HEK293 (cell line): ENCODE data around the gene LBH.

Experiments used
- CTCF ChIA-PET: fragments of 350-600 bp; formaldehyde crosslinking; extraction: SDS; loops from one replicate; lab custom pipeline; 2021; ENCODE audit warnings: antibody characterized with exemption; lab: Yijun Ruan, JAX
- POLR2A ChIA-PET: fragments of 300-600 bp; formaldehyde crosslinking; extraction: SDS; loops from one replicate; lab custom pipeline; 2020; ENCODE audit warnings: antibody characterized with exemption, inconsistent platforms; lab: Yijun Ruan, JAX
- H3K27ac ChIP-seq: fragments of 200-500 bp; sonication (Bioruptor generic); 2 replicates; pipeline ENCODE4 v1.5.1; 2014; ENCODE audit warnings: low read depth, low read length, control low read depth, inconsistent platforms; ENCODE audit errors: extremely low read depth
- H3K36me3 ChIP-seq, 2 experiments: fragments of 200-500 bp in 1 of 2; sonication (Bioruptor generic) in 1 of 2; 1 replicate in 1 of 2; 2 replicates in 1 of 2; pipeline ENCODE4 v1.5.1; 2014 to 2017; ENCODE audit warnings: inconsistent platforms in 2 of 2, low read length in 2 of 2; ENCODE audit not compliant: control insufficient read depth in 2 of 2, insufficient read depth in 1 of 2
- H3K4me1 ChIP-seq: fragments of 200-500 bp; sonication (Bioruptor generic); 2 replicates; pipeline ENCODE4 v1.5.1; 2014; ENCODE audit warnings: mild to moderate bottlenecking, low read length, inconsistent platforms; ENCODE audit not compliant: control insufficient read depth, insufficient read depth
- H3K4me3 ChIP-seq: 2 replicates; pipeline ENCODE4 v1.5.1; 2011; ENCODE audit warnings: low read depth, mild to moderate bottlenecking, control low read depth, low read length, moderate library complexity
- H3K9me3 ChIP-seq: fragments of 200-500 bp; sonication (Bioruptor generic); 2 replicates; pipeline ENCODE4 v1.5.1; 2014; ENCODE audit warnings: low read depth, low read length, inconsistent platforms; ENCODE audit not compliant: control insufficient read depth, insufficient read depth
- KLF1 ChIP-seq: fragments of 450-650 bp; formaldehyde crosslinking; IDR thresholded peaks from 2 replicates; pipeline ENCODE4 v1.5.1; 2016; ENCODE audit warnings: missing biosample characterization, missing genetic modification characterization
- KLF17 ChIP-seq: fragments of 450-650 bp; formaldehyde crosslinking; IDR thresholded peaks from 2 replicates; pipeline ENCODE4 v1.5.1; 2016; ENCODE audit warnings: missing biosample characterization, missing genetic modification characterization
- PRDM1 ChIP-seq: fragments of 450-650 bp; formaldehyde crosslinking; IDR thresholded peaks from 2 replicates; pipeline ENCODE4; 2016; ENCODE audit warnings: missing biosample characterization, missing genetic modification characterization
- RBAK ChIP-seq: fragments of 450-650 bp; formaldehyde crosslinking; IDR thresholded peaks from 2 replicates; pipeline ENCODE4 v1.5.1; 2016; ENCODE audit warnings: missing biosample characterization, missing genetic modification characterization
- SALL2 ChIP-seq: fragments of 450-650 bp; formaldehyde crosslinking; IDR thresholded peaks from 2 replicates; pipeline ENCODE4 v1.5.0; 2017; ENCODE audit warnings: missing biosample characterization, mild to moderate bottlenecking, missing genetic modification characterization, borderline replicate concordance
- TCF7L2 ChIP-seq: IDR thresholded peaks from 2 replicates; pipeline ENCODE4 v1.6.1; 2011; ENCODE audit warnings: low read depth, mild to moderate bottlenecking, inconsistent platforms, low read length, moderate library complexity, borderline replicate concordance
- ZBTB10 ChIP-seq: fragments of 450-650 bp; formaldehyde crosslinking; IDR thresholded peaks from 2 replicates; pipeline ENCODE4 v1.5.1; 2016; ENCODE audit warnings: missing biosample characterization, missing genetic modification characterization
- ZBTB21 ChIP-seq: fragments of 450-650 bp; formaldehyde crosslinking; IDR thresholded peaks from 2 replicates; pipeline ENCODE4 v1.5.1; 2017; ENCODE audit warnings: missing biosample characterization, missing genetic modification characterization
- ZBTB26 ChIP-seq: fragments of 450-650 bp; formaldehyde crosslinking; optimal IDR thresholded peaks from 2 replicates; pipeline ENCODE3; 2016; ENCODE audit warnings: missing biosample characterization, mild to moderate bottlenecking, missing genetic modification characterization
- ZNF146 ChIP-seq: fragments of 450-650 bp; formaldehyde crosslinking; IDR thresholded peaks from 2 replicates; pipeline ENCODE4 v1.5.1; 2016; ENCODE audit warnings: missing biosample characterization, missing genetic modification characterization
- ZNF169 ChIP-seq: fragments of 450-650 bp; formaldehyde crosslinking; IDR thresholded peaks from 2 replicates; pipeline ENCODE4 v1.5.1; 2016; ENCODE audit warnings: missing biosample characterization, missing genetic modification characterization
- ZNF239 ChIP-seq: fragments of 450-650 bp; formaldehyde crosslinking; IDR thresholded peaks from 2 replicates; pipeline ENCODE4 v1.5.1; 2016; ENCODE audit warnings: missing biosample characterization, missing genetic modification characterization
- ZNF26 ChIP-seq: fragments of 450-650 bp; formaldehyde crosslinking; IDR thresholded peaks from 2 replicates; pipeline ENCODE4 v1.5.1; 2016; ENCODE audit warnings: missing biosample characterization, missing genetic modification characterization
- ZNF354C ChIP-seq: fragments of 450-650 bp; formaldehyde crosslinking; IDR thresholded peaks from 2 replicates; pipeline ENCODE4 v1.5.1; 2016; ENCODE audit warnings: missing biosample characterization, missing genetic modification characterization, low read depth, borderline replicate concordance
- ZNF391 ChIP-seq: fragments of 450-650 bp; formaldehyde crosslinking; IDR thresholded peaks from 2 replicates; pipeline ENCODE4 v1.5.1; 2016; ENCODE audit warnings: low read depth, missing biosample characterization, missing genetic modification characterization, borderline replicate concordance
- ZNF394 ChIP-seq: fragments of 450-650 bp; formaldehyde crosslinking; IDR thresholded peaks from 2 replicates; pipeline ENCODE4 v1.5.1; 2016; ENCODE audit warnings: missing biosample characterization, missing genetic modification characterization, mild to moderate bottlenecking, moderate library complexity, borderline replicate concordance
- ZNF433 ChIP-seq: fragments of 450-650 bp; formaldehyde crosslinking; IDR thresholded peaks from 2 replicates; pipeline ENCODE4 v1.5.1; 2016; ENCODE audit warnings: missing biosample characterization, missing genetic modification characterization, low read depth
- ZNF580 ChIP-seq: fragments of 450-650 bp; formaldehyde crosslinking; IDR thresholded peaks from 2 replicates; pipeline ENCODE4 v1.5.1; 2016; ENCODE audit warnings: missing biosample characterization, missing genetic modification characterization
- ZNF624 ChIP-seq: fragments of 450-650 bp; formaldehyde crosslinking; IDR thresholded peaks from 2 replicates; pipeline ENCODE4 v1.5.1; 2017; ENCODE audit warnings: missing biosample characterization, missing genetic modification characterization
- ZNF692 ChIP-seq: fragments of 450-650 bp; formaldehyde crosslinking; IDR thresholded peaks from 2 replicates; pipeline ENCODE4 v1.5.1; 2016; ENCODE audit warnings: missing biosample characterization, missing genetic modification characterization
- ZNF701 ChIP-seq: fragments of 450-650 bp; formaldehyde crosslinking; IDR thresholded peaks from 2 replicates; pipeline ENCODE4 v1.5.1; 2016; ENCODE audit warnings: missing biosample characterization, missing genetic modification characterization
- ZNF830 ChIP-seq: fragments of 450-650 bp; IDR thresholded peaks from 2 replicates; pipeline ENCODE4 v1.5.0; 2018; ENCODE audit warnings: missing biosample characterization, missing genetic modification characterization, low read depth, mild to moderate bottlenecking, moderate library complexity
- ZSCAN23 ChIP-seq: fragments of 450-650 bp; formaldehyde crosslinking; IDR thresholded peaks from 2 replicates; pipeline ENCODE4 v1.5.1; 2016; ENCODE audit warnings: missing biosample characterization, missing genetic modification characterization
- ZXDB ChIP-seq: fragments of 450-650 bp; formaldehyde crosslinking; IDR thresholded peaks from 2 replicates; pipeline ENCODE4 v1.5.1; 2016; ENCODE audit warnings: missing biosample characterization, missing genetic modification characterization

LBH gene

GRCh38 chr2:30280596-30281434 is 49.5 kb downstream of the LBH start (continued):
- no peak for TF ChIP-seq ZNF701 (tag by site-specific recombination)
- TF ChIP-seq ZNF169: no peak
- TF ChIP-seq ZNF354C (tag by site-specific recombination): no peak
- TF ChIP-seq ZNF433 (tag by site-specific recombination): no peak
- no peak for TF ChIP-seq SALL2
- TF ChIP-seq KLF17 (tag by site-specific recombination): no peak
- no peak for TF ChIP-seq RBAK (tag by site-specific recombination)
- no peak for TF ChIP-seq ZNF146 (tag by site-specific recombination)
- no peak for TF ChIP-seq ZSCAN23 (tag by site-specific recombination)
- no peak for TF ChIP-seq ZNF830

- Histone ChIP-seq H3K4me1 (no peaks in the 10 kb centered on the region), H3K9me3 (no peaks in the 10 kb centered on the region), H3K4me3 (no peak overlapping the region), H3K36me3 (no peaks in the 10 kb centered on the region), H3K27ac (no peak overlapping the region)
- ChIA-PET POLR2A (interaction anchor here (1.9 kb wide), 1 partner anchor 50 kb away, joined by 5 read pairs; no protein-coding TSS in a partner anchor), CTCF (no interaction called here)
- TF ChIP-seq KLF1 (no peak), ZNF26 (tag by site-specific recombination) (no peak), ZBTB21 (tag by site-specific recombination) (no peak), ZNF580 (tag by site-specific recombination) (no peak), TCF7L2 (no peak), PRDM1 (no peak), ZNF394 (tag by site-specific recombination) (no peak), ZBTB26 (no peak), ZNF391 (no peak), ZNF692 (no peak), ZNF624 (tag by site-specific recombination) (no peak), ZXDB (no peak), ZNF239 (no peak), ZBTB10 (no peak)
Measured at GRCh38 chr2:30282081-30282480, 50.7 kb downstream of the LBH start.
